ENCODE results near the gene MICU2.

DNA sequence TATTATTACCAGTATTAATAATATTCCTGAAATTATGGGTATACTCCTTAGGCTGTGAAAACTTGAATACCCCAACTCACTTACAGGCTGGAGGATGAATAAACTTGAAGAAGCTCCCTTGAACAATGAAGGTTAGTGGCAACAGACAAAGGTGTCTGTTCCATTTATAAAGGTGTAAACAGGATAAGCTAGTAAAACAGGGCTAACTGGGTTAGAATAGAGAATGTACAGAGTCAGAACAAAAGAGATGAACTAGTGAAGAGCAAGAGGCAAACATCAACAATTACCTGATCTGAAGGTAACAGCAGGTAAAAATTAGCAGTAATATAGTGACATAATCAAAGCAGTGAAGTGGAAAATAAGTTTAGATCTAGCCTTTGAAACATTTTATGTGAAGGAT lies 23.2 kb downstream of the MICU2 start:
- TF ChIP-seq, protein P1, sequence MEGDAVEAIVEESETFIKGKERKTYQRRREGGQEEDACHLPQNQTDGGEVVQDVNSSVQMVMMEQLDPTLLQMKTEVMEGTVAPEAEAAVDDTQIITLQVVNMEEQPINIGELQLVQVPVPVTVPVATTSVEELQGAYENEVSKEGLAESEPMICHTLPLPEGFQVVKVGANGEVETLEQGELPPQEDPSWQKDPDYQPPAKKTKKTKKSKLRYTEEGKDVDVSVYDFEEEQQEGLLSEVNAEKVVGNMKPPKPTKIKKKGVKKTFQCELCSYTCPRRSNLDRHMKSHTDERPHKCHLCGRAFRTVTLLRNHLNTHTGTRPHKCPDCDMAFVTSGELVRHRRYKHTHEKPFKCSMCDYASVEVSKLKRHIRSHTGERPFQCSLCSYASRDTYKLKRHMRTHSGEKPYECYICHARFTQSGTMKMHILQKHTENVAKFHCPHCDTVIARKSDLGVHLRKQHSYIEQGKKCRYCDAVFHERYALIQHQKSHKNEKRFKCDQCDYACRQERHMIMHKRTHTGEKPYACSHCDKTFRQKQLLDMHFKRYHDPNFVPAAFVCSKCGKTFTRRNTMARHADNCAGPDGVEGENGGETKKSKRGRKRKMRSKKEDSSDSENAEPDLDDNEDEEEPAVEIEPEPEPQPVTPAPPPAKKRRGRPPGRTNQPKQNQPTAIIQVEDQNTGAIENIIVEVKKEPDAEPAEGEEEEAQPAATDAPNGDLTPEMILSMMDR (IDR thresholded peaks at IDR 0.05; ENCODE audit: poor library complexity, severe bottlenecking): no peak
- TF ChIP-seq EP300 (conservative IDR thresholded peaks at IDR 0.05; ENCODE audit: poor library complexity, severe bottlenecking): no peak
- TF ChIP-seq, protein P2, sequence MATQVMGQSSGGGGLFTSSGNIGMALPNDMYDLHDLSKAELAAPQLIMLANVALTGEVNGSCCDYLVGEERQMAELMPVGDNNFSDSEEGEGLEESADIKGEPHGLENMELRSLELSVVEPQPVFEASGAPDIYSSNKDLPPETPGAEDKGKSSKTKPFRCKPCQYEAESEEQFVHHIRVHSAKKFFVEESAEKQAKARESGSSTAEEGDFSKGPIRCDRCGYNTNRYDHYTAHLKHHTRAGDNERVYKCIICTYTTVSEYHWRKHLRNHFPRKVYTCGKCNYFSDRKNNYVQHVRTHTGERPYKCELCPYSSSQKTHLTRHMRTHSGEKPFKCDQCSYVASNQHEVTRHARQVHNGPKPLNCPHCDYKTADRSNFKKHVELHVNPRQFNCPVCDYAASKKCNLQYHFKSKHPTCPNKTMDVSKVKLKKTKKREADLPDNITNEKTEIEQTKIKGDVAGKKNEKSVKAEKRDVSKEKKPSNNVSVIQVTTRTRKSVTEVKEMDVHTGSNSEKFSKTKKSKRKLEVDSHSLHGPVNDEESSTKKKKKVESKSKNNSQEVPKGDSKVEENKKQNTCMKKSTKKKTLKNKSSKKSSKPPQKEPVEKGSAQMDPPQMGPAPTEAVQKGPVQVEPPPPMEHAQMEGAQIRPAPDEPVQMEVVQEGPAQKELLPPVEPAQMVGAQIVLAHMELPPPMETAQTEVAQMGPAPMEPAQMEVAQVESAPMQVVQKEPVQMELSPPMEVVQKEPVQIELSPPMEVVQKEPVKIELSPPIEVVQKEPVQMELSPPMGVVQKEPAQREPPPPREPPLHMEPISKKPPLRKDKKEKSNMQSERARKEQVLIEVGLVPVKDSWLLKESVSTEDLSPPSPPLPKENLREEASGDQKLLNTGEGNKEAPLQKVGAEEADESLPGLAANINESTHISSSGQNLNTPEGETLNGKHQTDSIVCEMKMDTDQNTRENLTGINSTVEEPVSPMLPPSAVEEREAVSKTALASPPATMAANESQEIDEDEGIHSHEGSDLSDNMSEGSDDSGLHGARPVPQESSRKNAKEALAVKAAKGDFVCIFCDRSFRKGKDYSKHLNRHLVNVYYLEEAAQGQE (IDR thresholded peaks at IDR 0.05; ENCODE audit: borderline replicate concordance): no peak
- no peak for TF ChIP-seq POLR2AphosphoS5 (IDR thresholded peaks at IDR 0.05)

Data from neural cell (in vitro differentiated cells).